ENCODE data around the gene NFIC. TPM values are rescaled to one million over a fixed set of nuclear protein-coding genes. Genes with fewer than 3 reads are reported as not detected.
"Not testable (repeated sequence)": the region's sequence is repeated elsewhere in the genome, so short reads cannot be mapped to it uniquely, and the experiment has no call there.

The NFIC gene
- total RNA-seq, 6 experiments from 2014 or later, result 186 to 219 (median 211) TPM

- Mint-ChIP-seq H3K27ac (no peak overlapping the region), H3K4me3 (no peak overlapping the region), H3K9me3 (no peaks in the 10 kb centered on the region), H3K4me1 (ENCODE audit: low read depth) (no peaks in the 10 kb centered on the region), H3K36me3 (ENCODE audit: low read depth) (no peaks in the 10 kb centered on the region), H3K27me3 (ENCODE audit: insufficient read depth) (peaks cover 17% of the 10 kb centered on the region)
- no peak for TF ChIP-seq CTCF (IDR thresholded peaks at IDR 0.05)
- DNase-seq, result no peak
Measured at GRCh38 chr19:3325451-3325850, 40.9 kb upstream of the NFIC start.

GRCh38 chr19:3328743-3329142 is 37.6 kb upstream of the NFIC start:
- no peaks in the 10 kb centered on the region for H3K9me3 Mint-ChIP-seq
- H3K4me1 Mint-ChIP-seq (ENCODE audit: low read depth), result no peaks in the 10 kb centered on the region; the same call in 1 of the 2 replicates
- no peaks in the 10 kb centered on the region for H3K36me3 Mint-ChIP-seq (ENCODE audit: low read depth)
- H3K27ac Mint-ChIP-seq, result no peak overlapping the region
- TF ChIP-seq CTCF (IDR thresholded peaks at IDR 0.05), result no peak
- DNase-seq, result no peak
- no peak overlapping the region for H3K4me3 Mint-ChIP-seq
- peaks cover 13% of the 10 kb centered on the region for H3K27me3 Mint-ChIP-seq (ENCODE audit: insufficient read depth)

- H3K27ac Mint-ChIP-seq, result no peak overlapping the region
- DNase-seq, result no peak
- H3K36me3 Mint-ChIP-seq (ENCODE audit: low read depth), result no peaks in the 10 kb centered on the region
- no peaks in the 10 kb centered on the region for H3K9me3 Mint-ChIP-seq
- no peak for TF ChIP-seq CTCF (IDR thresholded peaks at IDR 0.05)
- no peak overlapping the region for H3K4me3 Mint-ChIP-seq
- H3K27me3 Mint-ChIP-seq (ENCODE audit: insufficient read depth), result peaks cover 10% of the 10 kb centered on the region
- peaks cover 7% of the 10 kb centered on the region for H3K4me1 Mint-ChIP-seq (ENCODE audit: low read depth)
Measured at GRCh38 chr19:3330047-3330446, 36.3 kb upstream of the NFIC start.

- H3K9me3 Mint-ChIP-seq; H3K27ac Mint-ChIP-seq; H3K27me3 Mint-ChIP-seq (ENCODE audit: insufficient read depth); DNase-seq; H3K36me3 Mint-ChIP-seq (ENCODE audit: low read depth); H3K4me3 Mint-ChIP-seq: not testable (repeated sequence)
- H3K4me1 Mint-ChIP-seq (ENCODE audit: low read depth), result peaks cover 29% of the 10 kb centered on the region
Measured at GRCh38 chr19:3332232-3332631, 34.2 kb upstream of the NFIC start.

- H3K27me3 Mint-ChIP-seq (ENCODE audit: insufficient read depth), result peaks cover 6% of the 10 kb centered on the region
- peaks cover 31% of the 10 kb centered on the region for H3K4me1 Mint-ChIP-seq (ENCODE audit: low read depth)
- H3K4me3 Mint-ChIP-seq, result no peak overlapping the region
- TF ChIP-seq CTCF (IDR thresholded peaks at IDR 0.05), result no peak
- no peak for DNase-seq
- H3K27ac Mint-ChIP-seq, result no peak overlapping the region
- H3K9me3 Mint-ChIP-seq, result no peaks in the 10 kb centered on the region
- no peaks in the 10 kb centered on the region for H3K36me3 Mint-ChIP-seq (ENCODE audit: low read depth)
Measured at GRCh38 chr19:3333020-3333583, 33.3 kb upstream of the NFIC start.

GRCh38 chr19:3333662-3334061 is 32.7 kb upstream of the NFIC start:
- no peak overlapping the region for H3K4me3 Mint-ChIP-seq
- no peak overlapping the region for H3K27ac Mint-ChIP-seq
- no peak for TF ChIP-seq CTCF (IDR thresholded peaks at IDR 0.05)
- H3K27me3 Mint-ChIP-seq (ENCODE audit: insufficient read depth), result peaks cover 6% of the 10 kb centered on the region
- H3K36me3 Mint-ChIP-seq (ENCODE audit: low read depth), result no peaks in the 10 kb centered on the region
- DNase-seq, result no peak
- H3K9me3 Mint-ChIP-seq, result no peaks in the 10 kb centered on the region
- peaks cover 31% of the 10 kb centered on the region for H3K4me1 Mint-ChIP-seq (ENCODE audit: low read depth)

GRCh38 chr19:3334749-3335430 is 31.5 kb upstream of the NFIC start:
- Mint-ChIP-seq H3K4me1 (ENCODE audit: low read depth) (peaks cover 31% of the 10 kb centered on the region), H3K4me3 (peak overlapping the region; percentile 45; the same call in 1 of the 2 replicates), H3K27ac (peak overlapping the region; percentile 93)
- DNase-seq; H3K9me3 Mint-ChIP-seq; H3K27me3 Mint-ChIP-seq (ENCODE audit: insufficient read depth); H3K36me3 Mint-ChIP-seq (ENCODE audit: low read depth): not testable (repeated sequence)
